HCT116 (cell line): ENCODE measurements around the gene TMEM86B. TPM values are rescaled to one million over a fixed set of nuclear protein-coding genes. Genes with fewer than 3 reads are reported as not detected.

ENCODE experiments used
- ATAC-seq: fragments of 200-7000 bp; cut with Tn5 transposase; 2 replicates; pipeline ENCODE4 v1.9.1; 2020; ENCODE audit warnings: mild to moderate bottlenecking, moderate library complexity
- BruUV-seq: library from RNA; stranded (reverse); fragments of 400-500 nt; replicated peaks from 2 replicates; lab custom pipeline; 2021; lab: Mats Ljungman, UMichigan
- CTCF ChIA-PET: fragments of 300-600 bp; sonication (Branson Sonifier 250); formaldehyde crosslinking; loops from one replicate; lab custom pipeline; 2021; ENCODE audit warnings: antibody characterized with exemption; lab: Charles Lee
- POLR2A ChIA-PET: fragments of 300-600, 350-600 bp; sonication (Branson Sonifier 250); formaldehyde crosslinking; loops from one replicate; lab custom pipeline; 2021; ENCODE audit warnings: antibody characterized with exemption; lab: Charles Lee
- RAD21 ChIA-PET, 2 experiments: fragments of 300-600 bp; sonication (Branson Sonifier 250); formaldehyde crosslinking; loops; one replicate each; lab custom pipeline; 2023; ENCODE audit warnings: low total read pairs in 2 of 2; ENCODE audit not compliant: uncharacterized antibody in 2 of 2, unreplicated experiment in 2 of 2, low non-redundant PET in 1 of 2; lab: Charles Lee
- DNase-seq: peaks from one replicate; pipeline ENCODE4 v3.0.0-alpha.2; 2010; ENCODE audit warnings: low read depth, low spot score
- H2AFZ ChIP-seq: fragments of 200-600 bp; shearing (Covaris generic), sonication (generic); 2 replicates; pipeline ENCODE4 v1.6.1; 2017; ENCODE audit warnings: low read depth, mixed run types, mixed read lengths, antibody characterized with exemption, low read length; ENCODE audit not compliant: poor library complexity, severe bottlenecking
- H3K27ac ChIP-seq: 2 replicates; pipeline ENCODE4 v1.5.1; 2012; ENCODE audit warnings: low read depth, low read length
- H3K27me3 ChIP-seq: fragments of 200-600 bp; sonication (generic); 2 replicates; pipeline ENCODE4 v1.6.1; 2016; ENCODE audit warnings: mixed run types, low read length, mixed read lengths; ENCODE audit not compliant: insufficient read depth
- H3K36me3 ChIP-seq, 2 experiments: fragments of 200-500 bp in 1 of 2; fragments of 200-600 bp in 1 of 2; sonication (Bioruptor generic) in 1 of 2; sonication (generic) in 1 of 2; 2 replicates each; pipeline versions ENCODE4 v1.5.1 to v1.6.1; 2014 to 2016; ENCODE audit warnings: low read length in 2 of 2, inconsistent platforms in 1 of 2, mixed read lengths in 1 of 2, mixed run types in 1 of 2; ENCODE audit not compliant: insufficient read depth in 2 of 2, control insufficient read depth in 1 of 2
- H3K4me1 ChIP-seq, 2 experiments: fragments of 200-600 bp in 1 of 2; sonication (generic) in 1 of 2; 2 replicates each; pipeline versions ENCODE4 v1.5.1 to v1.6.1; 2012 to 2017; ENCODE audit warnings: low read length in 2 of 2, inconsistent platforms in 1 of 2, mild to moderate bottlenecking in 1 of 2, mixed read lengths in 1 of 2, mixed run types in 1 of 2, moderate library complexity in 1 of 2; ENCODE audit not compliant: insufficient read depth in 2 of 2, control insufficient read depth in 1 of 2
- H3K4me2 ChIP-seq: fragments of 200-600 bp; sonication (generic); 2 replicates; pipeline ENCODE4 v1.6.1; 2017; ENCODE audit warnings: mixed run types, low read length, mixed read lengths
- H3K4me3 ChIP-seq, 2 experiments: fragments of 200-600 bp in 1 of 2; sonication (generic) in 1 of 2; replicated peaks in 1 of 2; 2 replicates each; pipeline ENCODE4 v1.5.1; 2011 to 2016; ENCODE audit warnings: low read length in 2 of 2, control low read depth in 1 of 2, low read depth in 1 of 2, mild to moderate bottlenecking in 1 of 2, mixed read lengths in 1 of 2, mixed run types in 1 of 2
- H3K79me2 ChIP-seq: fragments of 200-600 bp; sonication (generic); 2 replicates; pipeline ENCODE4 v1.6.1; 2017; ENCODE audit warnings: mild to moderate bottlenecking, mixed run types, low read length, moderate library complexity, mixed read lengths; ENCODE audit not compliant: insufficient read depth
- H3K9ac ChIP-seq: fragments of 200-600 bp; sonication (generic); 2 replicates; pipeline ENCODE4 v1.6.1; 2016; ENCODE audit warnings: low read length, mixed read lengths
- H3K9me2 ChIP-seq: fragments of 200-600 bp; sonication (generic), shearing (Covaris generic); 2 replicates; pipeline ENCODE4 v1.6.1; 2017; ENCODE audit warnings: mixed run types, mild to moderate bottlenecking, moderate library complexity; ENCODE audit not compliant: insufficient read depth
- H3K9me3 ChIP-seq, 2 experiments: fragments of 200-500 bp in 1 of 2; fragments of 200-600 bp in 1 of 2; sonication (Bioruptor generic) in 1 of 2; sonication (generic) in 1 of 2; 2 replicates each; pipeline ENCODE4 v1.6.1; 2014 to 2017; ENCODE audit warnings: low read length in 2 of 2, mixed read lengths in 2 of 2, inconsistent platforms in 1 of 2, low read depth in 1 of 2, mild to moderate bottlenecking in 1 of 2, mixed run types in 1 of 2, moderate library complexity in 1 of 2; ENCODE audit not compliant: control insufficient read depth in 1 of 2, insufficient read depth in 1 of 2
- H4K20me1 ChIP-seq: fragments of 200-600 bp; sonication (generic), shearing (Covaris generic); 2 replicates; pipeline ENCODE4 v1.6.1; 2017; ENCODE audit warnings: mixed run types, mild to moderate bottlenecking, moderate library complexity; ENCODE audit not compliant: insufficient read depth
- ATF3 ChIP-seq: IDR thresholded peaks from 2 replicates; pipeline ENCODE4 v1.6.1; 2012
- CTCF ChIP-seq, 3 experiments: fragments of 200-600 bp in 1 of 3; sonication (generic) in 1 of 3; IDR thresholded peaks in 2 of 3; conservative IDR thresholded peaks in 1 of 3; 2 replicates each; pipeline ENCODE4 v1.5.1; 2012 to 2017; ENCODE audit warnings: low read depth in 2 of 3, low read length in 2 of 3, antibody characterized with exemption in 1 of 3, borderline replicate concordance in 1 of 3, control low read depth in 1 of 3, mild to moderate bottlenecking in 1 of 3, mixed read lengths in 1 of 3, mixed run types in 1 of 3, moderate library complexity in 1 of 3; ENCODE audit not compliant: insufficient read depth in 1 of 3
- ELF1 ChIP-seq: IDR thresholded peaks from 2 replicates; pipeline ENCODE4 v1.6.1; 2012; ENCODE audit warnings: low read depth, borderline replicate concordance
- EZH2 ChIP-seq: fragments of 200-600 bp; sonication (generic); IDR thresholded peaks from 2 replicates; pipeline ENCODE4 v1.6.1; 2017; ENCODE audit warnings: antibody characterized with exemption, mixed run types
- EZH2phosphoT487 ChIP-seq: fragments of 200-600 bp; IDR thresholded peaks from 2 replicates; pipeline ENCODE4 v1.6.1; 2018; ENCODE audit warnings: antibody characterized with exemption, borderline replicate concordance
- FOSL1 ChIP-seq: IDR thresholded peaks from 2 replicates; pipeline ENCODE4 v1.6.1; 2012; ENCODE audit warnings: low read depth
- JUND ChIP-seq: IDR thresholded peaks from 2 replicates; pipeline ENCODE4 v1.6.1; 2012
- MAX ChIP-seq: IDR thresholded peaks from 2 replicates; pipeline ENCODE4 v1.6.1; 2012
- POLR2A ChIP-seq: IDR thresholded peaks from 2 replicates; pipeline ENCODE4 v1.7.0; 2011; ENCODE audit warnings: borderline replicate concordance; ENCODE audit not compliant: insufficient read depth, insufficient read length; ENCODE audit errors: extremely low read depth
- POLR2AphosphoS5 ChIP-seq: IDR thresholded peaks from 2 replicates; pipeline ENCODE4 v1.6.1; 2011; ENCODE audit warnings: mild to moderate bottlenecking, low read depth, low read length, moderate library complexity
- RAD21 ChIP-seq: IDR thresholded peaks from 2 replicates; pipeline ENCODE4 v1.6.1; 2012; ENCODE audit warnings: low read depth, mild to moderate bottlenecking
- SP1 ChIP-seq: IDR thresholded peaks from 2 replicates; pipeline ENCODE4 v1.6.1; 2012; ENCODE audit warnings: low read depth
- SRF ChIP-seq: IDR thresholded peaks from 2 replicates; pipeline ENCODE4 v1.6.1; 2012; ENCODE audit warnings: low read depth
- YY1 ChIP-seq: IDR thresholded peaks from 2 replicates; pipeline ENCODE4 v1.6.1; 2011; ENCODE audit warnings: low read length, low read depth, moderate library complexity, mild to moderate bottlenecking; ENCODE audit not compliant: insufficient replicate concordance; ENCODE audit errors: extremely low read depth
- ZFX ChIP-seq: fragments of 450-650 bp; IDR thresholded peaks from 2 replicates; pipeline ENCODE4 v1.6.1; 2017
- ZNF274 ChIP-seq: fragments of 200-500 bp; sonication (Bioruptor generic); IDR thresholded peaks from 2 replicates; pipeline ENCODE4 v1.6.1; 2014; ENCODE audit warnings: mild to moderate bottlenecking, low read depth, low read length, inconsistent platforms
- intact Hi-C: fragments of 100-400 bp; cut with micrococcal nuclease; formaldehyde crosslinking; loops from 2 replicates; pipeline ENCODE4 v1.10.0; 2022
- total RNA-seq: library from RNA; stranded (reverse); gene quantifications from one replicate; pipeline ENCODE4 v1.2.1, GENCODE V29; 2021; ENCODE audit not compliant: unreplicated experiment
- TF ChIP-seq, protein P1 (sequence below): IDR thresholded peaks from 2 replicates; pipeline ENCODE4 v1.6.1; 2012; ENCODE audit warnings: low read depth

The TMEM86B gene
- total RNA-seq, 1 experiment from 2014 or later, result 10.6 TPM

- Histone ChIP-seq H3K9me3 (no peaks in the 10 kb centered on the region), H3K9me2 (no peaks in the 10 kb centered on the region), H4K20me1 (no peaks in the 10 kb centered on the region), H3K9ac (no peak overlapping the region), H3K4me3 (no peak overlapping the region), H2AFZ (no peak overlapping the region), H3K79me2 (no peaks in the 10 kb centered on the region), H3K4me1 (no peaks in the 10 kb centered on the region), H3K36me3 (peaks cover 0 to 4% of the 10 kb centered on the region in 2 experiments; a peak in 1 of 4 replicates), H3K4me2 (no peak overlapping the region), H3K27me3 (no peaks in the 10 kb centered on the region), H3K27ac (no peak overlapping the region)
- BruUV-seq, result no TSS peak
- RAD21 ChIA-PET, result no interaction called here
- POLR2A ChIA-PET, result no interaction called here
- CTCF ChIA-PET, result no interaction called here
- ATAC-seq (no peak), DNase-seq (no peak)
- no peak for TF ChIP-seq ATF3
- no peak for TF ChIP-seq POLR2A
- TF ChIP-seq POLR2AphosphoS5, result no peak
- TF ChIP-seq, protein P1, sequence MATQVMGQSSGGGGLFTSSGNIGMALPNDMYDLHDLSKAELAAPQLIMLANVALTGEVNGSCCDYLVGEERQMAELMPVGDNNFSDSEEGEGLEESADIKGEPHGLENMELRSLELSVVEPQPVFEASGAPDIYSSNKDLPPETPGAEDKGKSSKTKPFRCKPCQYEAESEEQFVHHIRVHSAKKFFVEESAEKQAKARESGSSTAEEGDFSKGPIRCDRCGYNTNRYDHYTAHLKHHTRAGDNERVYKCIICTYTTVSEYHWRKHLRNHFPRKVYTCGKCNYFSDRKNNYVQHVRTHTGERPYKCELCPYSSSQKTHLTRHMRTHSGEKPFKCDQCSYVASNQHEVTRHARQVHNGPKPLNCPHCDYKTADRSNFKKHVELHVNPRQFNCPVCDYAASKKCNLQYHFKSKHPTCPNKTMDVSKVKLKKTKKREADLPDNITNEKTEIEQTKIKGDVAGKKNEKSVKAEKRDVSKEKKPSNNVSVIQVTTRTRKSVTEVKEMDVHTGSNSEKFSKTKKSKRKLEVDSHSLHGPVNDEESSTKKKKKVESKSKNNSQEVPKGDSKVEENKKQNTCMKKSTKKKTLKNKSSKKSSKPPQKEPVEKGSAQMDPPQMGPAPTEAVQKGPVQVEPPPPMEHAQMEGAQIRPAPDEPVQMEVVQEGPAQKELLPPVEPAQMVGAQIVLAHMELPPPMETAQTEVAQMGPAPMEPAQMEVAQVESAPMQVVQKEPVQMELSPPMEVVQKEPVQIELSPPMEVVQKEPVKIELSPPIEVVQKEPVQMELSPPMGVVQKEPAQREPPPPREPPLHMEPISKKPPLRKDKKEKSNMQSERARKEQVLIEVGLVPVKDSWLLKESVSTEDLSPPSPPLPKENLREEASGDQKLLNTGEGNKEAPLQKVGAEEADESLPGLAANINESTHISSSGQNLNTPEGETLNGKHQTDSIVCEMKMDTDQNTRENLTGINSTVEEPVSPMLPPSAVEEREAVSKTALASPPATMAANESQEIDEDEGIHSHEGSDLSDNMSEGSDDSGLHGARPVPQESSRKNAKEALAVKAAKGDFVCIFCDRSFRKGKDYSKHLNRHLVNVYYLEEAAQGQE, result no peak
- TF ChIP-seq EZH2, result no peak
- TF ChIP-seq ZNF274, result no peak
- no peak for TF ChIP-seq CTCF (IDR thresholded peaks at IDR 0.05 in 2 of 3, conservative IDR thresholded peaks at IDR 0.05 in 1 of 3; ENCODE audit: borderline replicate concordance in 1 of 3, insufficient read depth in 1 of 3, low read depth in 2 of 3, low read length in 2 of 3)
- TF ChIP-seq JUND, result no peak
- TF ChIP-seq SP1, result no peak
- no peak for TF ChIP-seq ELF1
- TF ChIP-seq EZH2phosphoT487, result no peak
- TF ChIP-seq ZFX, result no peak
- no peak for TF ChIP-seq RAD21
- TF ChIP-seq MAX, result no peak
- TF ChIP-seq YY1, result no peak
- TF ChIP-seq SRF, result no peak
- TF ChIP-seq FOSL1, result no peak
- intact Hi-C loops, result no loop called here
Measured at GRCh38 chr19:55266840-55267239, 38.3 kb upstream of the TMEM86B start.
